Measurements from ENCODE around the gene CHD2.

CHD2 gene

GRCh38 chr15:93005133-93005532 is 105.0 kb downstream of the CHD2 start:
- no peak for DNase-seq (ENCODE audit: low read depth, low spot score)
- Histone ChIP-seq H3K4me1 (ENCODE audit: insufficient read depth, insufficient read length) (no peaks in the 10 kb centered on the region), H3K9ac (ENCODE audit: insufficient read length, low read depth) (no peak overlapping the region), H3K27me3 (ENCODE audit: insufficient read depth, insufficient read length) (no peaks in the 10 kb centered on the region), H3K36me3 (ENCODE audit: insufficient read depth, insufficient read length, low read length) (peaks cover 91% of the 10 kb centered on the region), H3K4me3 (ENCODE audit: insufficient read length, low read depth) (no peak overlapping the region), H3K9me3 (ENCODE audit: insufficient read depth, low read length) (no peaks in the 10 kb centered on the region)
- no peak for TF ChIP-seq YY1 (IDR thresholded peaks at IDR 0.05; ENCODE audit: insufficient read depth, insufficient read length)
- no peak for TF ChIP-seq ZNF274 (IDR thresholded peaks at IDR 0.05; ENCODE audit: low read depth, low read length)
- no peak for TF ChIP-seq SUZ12 (IDR thresholded peaks at IDR 0.05; ENCODE audit: extremely low read depth, insufficient read depth, insufficient read length)

- no peak for DNase-seq (ENCODE audit: low read depth, low spot score)
- H3K4me1 ChIP-seq (ENCODE audit: insufficient read depth, insufficient read length), result no peaks in the 10 kb centered on the region
- H3K9ac ChIP-seq (ENCODE audit: insufficient read length, low read depth), result no peak overlapping the region
- H3K27me3 ChIP-seq (ENCODE audit: insufficient read depth, insufficient read length), result no peaks in the 10 kb centered on the region
- H3K36me3 ChIP-seq (ENCODE audit: insufficient read depth, insufficient read length, low read length), result peaks cover 88% of the 10 kb centered on the region
- TF ChIP-seq ZNF274 (IDR thresholded peaks at IDR 0.05; ENCODE audit: low read depth, low read length) (no peak), YY1 (IDR thresholded peaks at IDR 0.05; ENCODE audit: insufficient read depth, insufficient read length) (no peak), SUZ12 (IDR thresholded peaks at IDR 0.05; ENCODE audit: extremely low read depth, insufficient read depth, insufficient read length) (no peak)
- no peaks in the 10 kb centered on the region for H3K9me3 ChIP-seq (ENCODE audit: insufficient read depth, low read length)
- H3K4me3 ChIP-seq (ENCODE audit: insufficient read length, low read depth), result no peak overlapping the region
Measured at GRCh38 chr15:93007994-93008393, 107.9 kb downstream of the CHD2 start.

GRCh38 chr15:93012786-93013185 is 112.7 kb downstream of the CHD2 start:
- DNase-seq (ENCODE audit: low read depth, low spot score), result no peak
- H3K27me3 ChIP-seq (ENCODE audit: insufficient read depth, insufficient read length), result no peaks in the 10 kb centered on the region
- H3K9me3 ChIP-seq (ENCODE audit: insufficient read depth, low read length), result no peaks in the 10 kb centered on the region
- H3K9ac ChIP-seq (ENCODE audit: insufficient read length, low read depth), result no peak overlapping the region
- no peaks in the 10 kb centered on the region for H3K4me1 ChIP-seq (ENCODE audit: insufficient read depth, insufficient read length)
- peaks cover 91% of the 10 kb centered on the region for H3K36me3 ChIP-seq (ENCODE audit: insufficient read depth, insufficient read length, low read length)
- no peak overlapping the region for H3K4me3 ChIP-seq (ENCODE audit: insufficient read length, low read depth)
- TF ChIP-seq YY1 (IDR thresholded peaks at IDR 0.05; ENCODE audit: insufficient read depth, insufficient read length) (no peak), SUZ12 (IDR thresholded peaks at IDR 0.05; ENCODE audit: extremely low read depth, insufficient read depth, insufficient read length) (no peak), ZNF274 (IDR thresholded peaks at IDR 0.05; ENCODE audit: low read depth, low read length) (no peak)

- Histone ChIP-seq H3K27me3 (ENCODE audit: insufficient read depth, insufficient read length) (no peaks in the 10 kb centered on the region), H3K4me1 (ENCODE audit: insufficient read depth, insufficient read length) (no peaks in the 10 kb centered on the region), H3K9me3 (ENCODE audit: insufficient read depth, low read length) (no peaks in the 10 kb centered on the region), H3K4me3 (ENCODE audit: insufficient read length, low read depth) (no peak overlapping the region), H3K36me3 (ENCODE audit: insufficient read depth, insufficient read length, low read length) (peaks cover 93% of the 10 kb centered on the region), H3K9ac (ENCODE audit: insufficient read length, low read depth) (no peak overlapping the region)
- TF ChIP-seq YY1 (IDR thresholded peaks at IDR 0.05; ENCODE audit: insufficient read depth, insufficient read length), result no peak
- TF ChIP-seq SUZ12 (IDR thresholded peaks at IDR 0.05; ENCODE audit: extremely low read depth, insufficient read depth, insufficient read length), result no peak
- no peak for TF ChIP-seq ZNF274 (IDR thresholded peaks at IDR 0.05; ENCODE audit: low read depth, low read length)
- no peak for DNase-seq (ENCODE audit: low read depth, low spot score)
Measured at GRCh38 chr15:93017526-93017925, 117.4 kb downstream of the CHD2 start.

- Histone ChIP-seq H3K27me3 (ENCODE audit: insufficient read depth, insufficient read length) (no peaks in the 10 kb centered on the region), H3K9ac (ENCODE audit: insufficient read length, low read depth) (no peak overlapping the region), H3K4me1 (ENCODE audit: insufficient read depth, insufficient read length) (no peaks in the 10 kb centered on the region), H3K36me3 (ENCODE audit: insufficient read depth, insufficient read length, low read length) (peaks cover 92% of the 10 kb centered on the region), H3K9me3 (ENCODE audit: insufficient read depth, low read length) (no peaks in the 10 kb centered on the region), H3K4me3 (ENCODE audit: insufficient read length, low read depth) (no peak overlapping the region)
- no peak for DNase-seq (ENCODE audit: low read depth, low spot score)
- TF ChIP-seq SUZ12 (IDR thresholded peaks at IDR 0.05; ENCODE audit: extremely low read depth, insufficient read depth, insufficient read length) (no peak), ZNF274 (IDR thresholded peaks at IDR 0.05; ENCODE audit: low read depth, low read length) (no peak), YY1 (IDR thresholded peaks at IDR 0.05; ENCODE audit: insufficient read depth, insufficient read length) (no peak)
Measured at GRCh38 chr15:93018574-93018973, 118.5 kb downstream of the CHD2 start.

GRCh38 chr15:93019090-93019489 is 119.0 kb downstream of the CHD2 start:
- H3K4me3 ChIP-seq (ENCODE audit: insufficient read length, low read depth), result no peak overlapping the region
- TF ChIP-seq SUZ12 (IDR thresholded peaks at IDR 0.05; ENCODE audit: extremely low read depth, insufficient read depth, insufficient read length) (no peak), ZNF274 (IDR thresholded peaks at IDR 0.05; ENCODE audit: low read depth, low read length) (no peak), YY1 (IDR thresholded peaks at IDR 0.05; ENCODE audit: insufficient read depth, insufficient read length) (no peak)
- H3K9me3 ChIP-seq (ENCODE audit: insufficient read depth, low read length), result no peaks in the 10 kb centered on the region
- H3K36me3 ChIP-seq (ENCODE audit: insufficient read depth, insufficient read length, low read length), result peaks cover 92% of the 10 kb centered on the region
- no peak overlapping the region for H3K9ac ChIP-seq (ENCODE audit: insufficient read length, low read depth)
- DNase-seq (ENCODE audit: low read depth, low spot score), result no peak
- no peaks in the 10 kb centered on the region for H3K4me1 ChIP-seq (ENCODE audit: insufficient read depth, insufficient read length)
- no peaks in the 10 kb centered on the region for H3K27me3 ChIP-seq (ENCODE audit: insufficient read depth, insufficient read length)

GRCh38 chr15:93019971-93020370 is 119.8 kb downstream of the CHD2 start:
- peaks cover 92% of the 10 kb centered on the region for H3K36me3 ChIP-seq (ENCODE audit: insufficient read depth, insufficient read length, low read length)
- H3K4me3 ChIP-seq (ENCODE audit: insufficient read length, low read depth), result no peak overlapping the region
- H3K27me3 ChIP-seq (ENCODE audit: insufficient read depth, insufficient read length), result no peaks in the 10 kb centered on the region
- TF ChIP-seq ZNF274 (IDR thresholded peaks at IDR 0.05; ENCODE audit: low read depth, low read length) (no peak), SUZ12 (IDR thresholded peaks at IDR 0.05; ENCODE audit: extremely low read depth, insufficient read depth, insufficient read length) (no peak)
- no peak overlapping the region for H3K9ac ChIP-seq (ENCODE audit: insufficient read length, low read depth)
- no peaks in the 10 kb centered on the region for H3K9me3 ChIP-seq (ENCODE audit: insufficient read depth, low read length)
- no peak for DNase-seq (ENCODE audit: low read depth, low spot score)
- no peaks in the 10 kb centered on the region for H3K4me1 ChIP-seq (ENCODE audit: insufficient read depth, insufficient read length)

Data from NT2/D1 (cell line).